Measurements from ENCODE around the gene ABHD2. TPM values are rescaled to one million over a fixed set of nuclear protein-coding genes. Genes with fewer than 3 reads are reported as not detected.

Gene ABHD2
- total RNA-seq, 6 donors from 2014 or later = 84.1 to 230 (median 174) TPM

DNA sequence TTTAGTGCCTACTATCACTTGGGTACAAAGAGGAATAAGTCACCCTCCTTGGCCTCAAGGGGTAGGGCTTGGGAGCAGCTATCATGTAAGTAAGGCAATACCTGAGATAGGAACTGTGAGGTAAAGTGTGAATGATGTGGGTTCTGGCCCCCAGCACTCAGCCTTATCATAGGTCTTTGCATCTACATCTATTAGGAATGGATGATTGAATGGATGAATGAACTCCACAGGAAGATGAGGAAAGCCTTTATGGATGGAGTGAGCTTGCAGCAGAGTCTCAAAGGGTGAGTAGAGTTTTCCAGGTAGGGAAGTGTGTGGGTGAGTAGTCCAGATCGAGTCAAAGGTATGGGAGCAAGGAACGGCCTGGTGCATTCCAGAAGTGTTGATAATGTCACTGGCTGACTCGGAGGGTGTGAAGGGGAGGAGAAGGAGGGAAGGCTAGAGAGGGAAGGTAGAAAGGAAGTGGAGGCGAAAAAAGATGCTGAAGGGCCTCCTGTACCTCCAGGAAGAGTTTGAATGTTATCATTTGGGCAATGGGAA lies 13.1 kb upstream of the ABHD2 start:
- H3K36me3 ChIP-seq = no peaks in the 10 kb centered on the region
- no peak for ATAC-seq (ENCODE audit: low FRiP score in 2 of 2)
- H3K4me1 ChIP-seq = peaks cover 0 to 5% (median 0%) of the 10 kb centered on the region in 4 donors
- H3K27ac ChIP-seq = peak overlapping the region in 1 of 4 donors; percentile 22
- H3K9me3 ChIP-seq = no peaks in the 10 kb centered on the region
- TF ChIP-seq POLR2A (IDR thresholded peaks at IDR 0.05) (no peak), POLR2AphosphoS5 (IDR thresholded peaks at IDR 0.05) (no peak)
- no peak overlapping the region for H3K4me3 ChIP-seq
- no peaks in the 10 kb centered on the region for H3K27me3 ChIP-seq
- no peak for DNase-seq
- WGBS, 2 donors = 76 to 81% methylated on average over 4 of the region's 4 CpGs

DNA sequence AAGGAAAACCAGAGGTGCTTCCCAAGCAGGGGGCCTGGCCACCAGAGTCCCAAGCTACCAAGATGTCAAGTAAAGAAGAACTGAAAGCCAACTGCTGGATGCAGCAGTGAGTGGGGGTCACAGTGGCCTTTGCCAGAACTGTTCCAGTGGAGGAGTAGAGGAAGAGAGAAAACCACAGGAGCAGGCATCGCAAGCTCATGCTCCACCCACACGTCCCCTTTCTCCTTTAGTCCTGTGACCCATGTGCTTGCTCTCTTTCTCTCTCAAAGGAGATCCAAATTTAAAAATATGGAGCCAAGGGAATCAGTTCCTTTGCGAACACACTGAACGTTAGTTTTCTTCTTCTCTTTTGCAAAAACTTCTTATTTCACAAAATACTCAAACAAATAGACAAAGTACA lies 12.4 kb upstream of the ABHD2 start:
- WGBS, 2 donors = 71 to 78% methylated on average over 4 of the region's 4 CpGs
- Histone ChIP-seq H3K4me3 (no peak overlapping the region), H3K27ac (no peak overlapping the region), H3K9me3 (no peaks in the 10 kb centered on the region), H3K27me3 (no peaks in the 10 kb centered on the region), H3K36me3 (no peaks in the 10 kb centered on the region), H3K4me1 (peaks cover 0 to 5% (median 0%) of the 10 kb centered on the region in 4 donors)
- TF ChIP-seq POLR2A (IDR thresholded peaks at IDR 0.05) = no peak
- no peak for TF ChIP-seq EP300 (IDR thresholded peaks at IDR 0.05)
- TF ChIP-seq, protein P1, sequence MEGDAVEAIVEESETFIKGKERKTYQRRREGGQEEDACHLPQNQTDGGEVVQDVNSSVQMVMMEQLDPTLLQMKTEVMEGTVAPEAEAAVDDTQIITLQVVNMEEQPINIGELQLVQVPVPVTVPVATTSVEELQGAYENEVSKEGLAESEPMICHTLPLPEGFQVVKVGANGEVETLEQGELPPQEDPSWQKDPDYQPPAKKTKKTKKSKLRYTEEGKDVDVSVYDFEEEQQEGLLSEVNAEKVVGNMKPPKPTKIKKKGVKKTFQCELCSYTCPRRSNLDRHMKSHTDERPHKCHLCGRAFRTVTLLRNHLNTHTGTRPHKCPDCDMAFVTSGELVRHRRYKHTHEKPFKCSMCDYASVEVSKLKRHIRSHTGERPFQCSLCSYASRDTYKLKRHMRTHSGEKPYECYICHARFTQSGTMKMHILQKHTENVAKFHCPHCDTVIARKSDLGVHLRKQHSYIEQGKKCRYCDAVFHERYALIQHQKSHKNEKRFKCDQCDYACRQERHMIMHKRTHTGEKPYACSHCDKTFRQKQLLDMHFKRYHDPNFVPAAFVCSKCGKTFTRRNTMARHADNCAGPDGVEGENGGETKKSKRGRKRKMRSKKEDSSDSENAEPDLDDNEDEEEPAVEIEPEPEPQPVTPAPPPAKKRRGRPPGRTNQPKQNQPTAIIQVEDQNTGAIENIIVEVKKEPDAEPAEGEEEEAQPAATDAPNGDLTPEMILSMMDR (IDR thresholded peaks at IDR 0.05) = no peak
- no peak for TF ChIP-seq POLR2AphosphoS5 (IDR thresholded peaks at IDR 0.05)
- ATAC-seq (ENCODE audit: low FRiP score in 2 of 2) (no peak), DNase-seq (peak in 1 of 2 donors; percentile 31)

DNA sequence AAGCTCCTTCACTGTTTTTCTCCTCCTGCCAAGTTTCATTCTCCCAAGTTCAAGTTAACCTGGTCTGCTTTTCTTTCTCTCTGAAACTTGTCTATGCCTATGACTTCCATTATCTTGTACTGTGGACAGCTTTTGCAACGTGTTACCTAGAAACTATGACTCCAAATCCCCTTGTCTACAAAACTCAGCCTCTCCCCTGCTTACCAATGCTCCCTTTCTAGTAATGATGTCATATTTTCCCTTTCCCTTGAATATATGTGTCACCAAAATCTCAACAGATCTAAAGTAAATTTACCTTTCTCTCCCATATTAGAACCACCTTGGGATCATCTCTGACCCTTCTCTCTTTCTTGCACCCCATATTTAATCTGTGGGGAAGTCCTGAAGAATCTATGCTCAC lies 10.5 kb upstream of the ABHD2 start:
- no peaks in the 10 kb centered on the region for H3K4me1 ChIP-seq
- H3K27ac ChIP-seq = no peak overlapping the region
- no peaks in the 10 kb centered on the region for H3K36me3 ChIP-seq
- DNase-seq (no peak), ATAC-seq (ENCODE audit: low FRiP score in 2 of 2) (no peak)
- H3K27me3 ChIP-seq = no peaks in the 10 kb centered on the region
- 58 to 80% methylated on average over 1 of the region's 1 CpG for WGBS, 2 donors
- TF ChIP-seq EP300 (IDR thresholded peaks at IDR 0.05) (no peak), POLR2A (IDR thresholded peaks at IDR 0.05) (no peak), POLR2AphosphoS5 (IDR thresholded peaks at IDR 0.05) (no peak)
- TF ChIP-seq, protein P1 (IDR thresholded peaks at IDR 0.05) = no peak
- H3K4me3 ChIP-seq = no peak overlapping the region
- no peaks in the 10 kb centered on the region for H3K9me3 ChIP-seq

DNA sequence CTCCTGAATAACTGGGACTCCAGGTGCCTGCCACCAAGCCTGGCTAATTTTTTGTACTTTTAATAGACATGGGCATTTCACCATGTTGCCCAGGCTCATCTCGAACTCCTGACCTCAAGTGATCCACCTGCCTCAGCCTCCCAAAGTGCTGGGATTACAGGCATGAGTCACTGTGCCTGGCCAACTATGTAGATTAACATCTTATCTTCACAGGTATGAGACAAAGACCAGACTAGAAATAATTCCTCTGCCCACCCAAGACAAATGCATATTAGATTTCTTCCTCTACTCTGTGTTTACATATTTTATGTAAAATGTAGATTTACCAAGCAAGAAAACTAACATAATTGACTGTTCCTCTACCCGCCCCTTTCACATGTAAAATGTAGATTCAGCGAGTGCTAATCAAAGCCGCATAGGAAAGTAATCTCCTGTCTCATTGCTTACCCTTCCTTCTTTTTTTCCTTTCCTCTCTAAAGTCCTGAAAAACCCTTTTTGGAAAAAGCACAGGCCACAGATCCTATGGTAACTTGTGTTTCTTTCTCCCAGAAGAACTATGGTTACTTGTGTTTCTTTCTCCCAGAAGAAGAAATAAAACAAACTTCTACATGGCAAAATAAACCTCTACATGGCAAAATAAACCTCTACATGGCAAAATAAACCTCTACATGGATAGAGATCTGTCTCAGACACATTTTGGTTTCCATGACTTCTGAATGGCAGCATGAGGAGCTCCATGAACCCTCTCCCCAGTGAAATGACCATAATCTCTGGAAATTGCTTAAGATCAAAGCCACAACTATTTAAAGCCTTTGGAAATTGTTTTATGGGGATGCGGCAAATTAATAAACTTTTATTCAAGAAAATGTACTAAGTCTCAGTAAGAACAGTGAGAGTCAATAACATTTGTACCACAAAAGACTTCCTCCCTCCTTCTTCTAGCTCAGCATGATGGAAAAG lies 9.1 kb upstream of the ABHD2 start:
- Histone ChIP-seq H3K27me3 (no peaks in the 10 kb centered on the region), H3K36me3 (no peaks in the 10 kb centered on the region), H3K4me3 (no peak overlapping the region), H3K27ac (no peak overlapping the region), H3K9me3 (no peaks in the 10 kb centered on the region), H3K4me1 (no peaks in the 10 kb centered on the region)
- DNase-seq (no peak), ATAC-seq (ENCODE audit: low FRiP score in 2 of 2) (no peak)
- no peak for TF ChIP-seq POLR2A (IDR thresholded peaks at IDR 0.05)
- TF ChIP-seq EP300 (IDR thresholded peaks at IDR 0.05) = no peak
- TF ChIP-seq, protein P1 (IDR thresholded peaks at IDR 0.05) = no peak
- no peak for TF ChIP-seq POLR2AphosphoS5 (IDR thresholded peaks at IDR 0.05)
- WGBS, 2 donors = 91 to 92% methylated on average over 5 of the region's 5 CpGs

DNA sequence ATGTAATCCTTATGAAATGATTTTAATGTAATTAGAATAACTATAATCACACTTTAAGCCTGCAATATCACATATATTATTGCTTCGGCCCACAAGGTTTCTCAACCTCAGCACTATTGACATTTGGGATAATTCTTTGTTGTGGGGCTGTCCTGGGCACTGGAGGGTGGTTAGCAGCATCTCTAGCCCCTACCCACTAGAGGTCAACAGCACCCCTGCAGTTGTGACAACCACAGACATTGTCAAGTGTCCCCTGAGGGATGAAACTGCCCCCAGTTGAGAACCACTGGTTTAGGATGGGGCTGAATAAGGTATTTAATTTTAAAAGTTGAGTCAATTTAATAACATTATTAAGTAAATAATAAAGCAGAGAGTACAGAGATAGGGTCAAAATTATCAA lies 6.4 kb upstream of the ABHD2 start:
- Histone ChIP-seq H3K9me3 (no peaks in the 10 kb centered on the region), H3K4me1 (no peaks in the 10 kb centered on the region), H3K36me3 (no peaks in the 10 kb centered on the region), H3K27ac (no peak overlapping the region), H3K4me3 (no peak overlapping the region), H3K27me3 (no peaks in the 10 kb centered on the region)
- TF ChIP-seq POLR2A (IDR thresholded peaks at IDR 0.05) (no peak), POLR2AphosphoS5 (IDR thresholded peaks at IDR 0.05) (no peak), EP300 (IDR thresholded peaks at IDR 0.05) (no peak)
- TF ChIP-seq, protein P1 (IDR thresholded peaks at IDR 0.05) = no peak
- WGBS, 2 donors = 97 to 100% methylated on average over 1 of the region's 1 CpG
- DNase-seq = no peak
- ATAC-seq (ENCODE audit: low FRiP score in 2 of 2) = no peak

All from upper lobe of left lung (tissue), 6 donors.